HG03558 (cell line): Measurements from ENCODE around the gene CCDC194.

Source experiments
- ATAC-seq: cut with Tn5 transposase; IDR thresholded peaks from one replicate; pipeline ENCODE4 v1.9.1; 2021; ENCODE audit warnings: moderate number of reproducible peaks; ENCODE audit not compliant: unreplicated experiment; ENCODE audit errors: extremely low read depth

CCDC194 gene, protein sequence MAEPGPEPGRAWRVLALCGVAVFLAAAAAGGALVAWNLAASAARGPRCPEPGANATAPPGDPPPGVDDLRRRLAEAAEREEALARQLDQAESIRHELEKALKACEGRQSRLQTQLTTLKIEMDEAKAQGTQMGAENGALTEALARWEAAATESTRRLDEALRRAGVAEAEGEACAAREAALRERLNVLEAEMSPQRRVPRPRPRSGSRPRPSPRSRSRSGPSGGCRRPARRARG

DNA sequence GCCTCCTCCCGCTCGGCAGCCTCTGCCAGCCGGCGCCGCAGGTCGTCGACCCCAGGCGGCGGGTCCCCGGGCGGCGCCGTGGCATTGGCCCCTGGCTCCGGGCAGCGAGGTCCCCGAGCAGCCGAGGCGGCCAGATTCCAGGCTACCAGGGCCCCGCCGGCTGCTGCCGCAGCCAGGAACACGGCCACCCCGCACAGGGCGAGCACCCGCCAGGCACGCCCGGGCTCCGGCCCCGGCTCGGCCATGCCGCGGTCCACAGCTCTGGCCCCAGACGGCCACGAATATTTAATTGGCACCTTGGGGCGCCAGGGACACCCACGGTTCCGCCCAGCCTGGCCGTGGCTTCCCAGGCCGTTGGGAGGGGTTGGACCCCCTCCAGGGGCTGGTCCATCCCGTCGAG lies at the start of gene CCDC194:
TSS of gene CCDC194 (minus strand) at position 283 of the 400 bp plus-strand sequence. CDS start at position 245, 38 bp downstream.
- ATAC-seq: no peak

DNA sequence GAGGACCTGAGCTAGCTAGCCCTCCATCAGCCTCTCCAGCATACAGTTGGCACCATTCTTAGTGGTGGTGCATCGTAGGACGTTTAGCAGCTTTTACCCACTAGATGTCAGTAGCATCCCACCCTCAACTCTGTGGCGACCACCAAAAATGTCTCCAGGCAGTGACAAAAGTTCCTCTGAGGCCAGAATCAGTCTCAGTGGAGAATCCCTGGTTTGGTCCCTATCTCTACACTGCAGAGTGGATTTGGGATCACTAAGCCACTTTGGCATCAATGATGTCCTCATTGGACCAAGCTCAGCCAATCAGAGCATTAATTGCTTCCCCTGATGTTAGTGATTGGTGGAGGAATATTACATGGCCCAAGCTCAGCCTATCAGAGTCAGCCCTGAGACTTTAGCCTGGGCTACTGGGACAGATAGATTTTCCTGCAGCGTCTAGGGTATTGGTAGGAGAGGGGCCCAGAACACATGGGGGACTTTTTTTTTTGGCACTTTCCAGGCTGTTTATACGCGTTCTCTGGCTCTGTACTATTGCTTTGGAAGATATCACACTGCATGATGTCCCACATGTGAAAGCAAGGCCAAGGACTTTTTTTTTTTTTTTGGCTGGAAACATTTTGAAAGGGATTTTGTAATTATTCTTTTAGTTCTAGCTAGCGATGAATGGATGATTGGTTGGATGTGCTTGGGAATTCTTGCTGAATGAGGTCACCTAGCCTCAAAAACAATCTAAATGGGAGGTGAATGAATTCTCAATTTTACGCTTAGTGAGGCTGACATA lies 47.4 kb upstream of the CCDC194 start:
- ATAC-seq: no peak

DNA sequence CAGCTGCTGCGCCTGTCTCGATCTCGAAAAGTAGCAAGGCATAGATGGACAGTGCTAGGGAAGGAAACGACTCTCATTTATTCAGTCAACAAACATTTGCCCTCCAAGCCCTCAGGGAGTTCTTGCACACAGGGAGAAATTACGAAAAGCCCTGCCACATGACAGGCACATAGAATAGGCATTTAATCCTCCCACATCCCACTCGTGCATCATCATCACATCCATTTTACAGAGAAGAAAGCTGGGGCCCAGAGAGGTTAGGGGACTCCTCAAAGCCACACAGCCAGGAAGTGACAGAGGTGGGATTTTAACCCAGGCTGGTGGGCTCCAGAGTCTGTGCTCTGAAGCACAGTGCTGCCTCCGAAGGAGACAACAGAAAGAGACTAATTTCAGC lies 42.9 kb upstream of the CCDC194 start:
- no peak for ATAC-seq

DNA sequence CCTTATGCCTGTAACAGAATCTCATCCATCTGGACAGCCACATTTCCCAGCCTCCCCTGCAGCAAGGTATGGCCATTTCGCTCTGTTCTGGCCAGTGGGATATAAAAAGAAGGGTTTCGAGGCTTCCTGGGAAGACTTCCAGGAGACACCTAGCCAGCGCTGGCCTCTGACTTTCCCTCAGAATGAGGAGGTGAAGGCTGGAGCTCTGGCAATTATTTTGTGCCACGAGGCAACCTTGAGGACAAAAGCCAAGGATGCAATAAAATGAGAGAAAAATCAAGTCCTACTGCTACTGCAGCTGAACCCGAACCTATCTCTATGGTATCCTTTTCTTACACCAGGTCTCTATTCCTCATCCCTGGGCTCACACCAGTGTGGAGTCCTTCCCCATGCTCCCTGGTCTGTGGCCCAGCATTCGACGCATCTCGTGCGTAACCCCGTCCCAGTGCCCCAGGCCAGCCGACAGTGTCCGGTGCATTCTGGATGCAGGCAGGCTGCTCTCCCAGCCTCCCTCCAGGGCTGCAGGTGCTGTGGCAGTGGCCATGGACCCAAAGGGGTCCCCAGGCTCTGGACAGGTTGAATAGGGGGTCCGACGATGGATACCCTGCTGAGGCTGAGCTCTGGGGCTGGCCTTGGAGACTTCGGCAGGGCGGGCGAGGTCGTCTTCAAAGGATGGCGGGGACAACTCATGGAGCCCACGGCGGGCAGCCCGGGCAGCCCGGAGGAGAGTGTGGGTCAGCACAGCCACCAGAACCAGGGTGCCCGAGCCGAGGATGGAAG lies 42.3 kb upstream of the CCDC194 start:
- ATAC-seq: no peak

DNA sequence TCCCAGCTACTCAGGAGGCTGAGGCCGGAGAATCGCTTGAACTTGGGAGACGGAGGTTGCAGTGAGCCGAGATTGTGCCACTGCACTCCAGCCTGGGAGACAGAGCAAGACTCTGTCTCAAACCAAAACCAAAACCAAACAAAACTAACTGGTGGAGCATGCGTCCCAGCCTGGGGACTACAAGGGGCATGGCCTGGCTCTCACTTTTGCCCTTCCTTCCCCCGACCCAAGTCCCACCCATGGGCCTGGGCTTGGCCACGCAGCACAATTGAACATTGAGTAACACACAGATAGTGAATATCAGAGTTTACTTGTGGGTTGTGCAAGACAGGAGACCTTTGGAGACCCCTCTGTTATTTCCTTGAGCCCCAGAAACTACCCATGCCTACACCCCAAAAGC lies 41.2 kb upstream of the CCDC194 start:
- no peak for ATAC-seq

DNA sequence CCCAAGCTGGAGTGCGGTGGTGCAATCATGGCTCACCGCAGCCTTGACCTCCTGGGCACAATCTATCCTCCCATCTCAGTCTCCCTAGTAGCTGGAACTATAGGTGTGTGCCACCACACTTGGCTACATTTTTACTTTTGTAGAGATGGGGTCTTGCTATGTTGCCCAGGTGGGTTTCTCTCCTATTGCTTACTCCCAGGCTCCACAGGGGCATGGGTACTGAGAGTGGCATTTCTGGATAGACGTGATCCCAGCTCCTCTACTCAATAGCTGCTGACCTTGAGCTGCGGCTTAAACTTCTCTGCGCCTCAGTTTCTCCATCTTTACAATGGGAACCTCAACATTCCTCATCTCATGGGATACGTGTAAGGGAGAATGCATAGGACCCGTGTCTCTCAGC lies 37.4 kb upstream of the CCDC194 start:
- no peak for ATAC-seq

DNA sequence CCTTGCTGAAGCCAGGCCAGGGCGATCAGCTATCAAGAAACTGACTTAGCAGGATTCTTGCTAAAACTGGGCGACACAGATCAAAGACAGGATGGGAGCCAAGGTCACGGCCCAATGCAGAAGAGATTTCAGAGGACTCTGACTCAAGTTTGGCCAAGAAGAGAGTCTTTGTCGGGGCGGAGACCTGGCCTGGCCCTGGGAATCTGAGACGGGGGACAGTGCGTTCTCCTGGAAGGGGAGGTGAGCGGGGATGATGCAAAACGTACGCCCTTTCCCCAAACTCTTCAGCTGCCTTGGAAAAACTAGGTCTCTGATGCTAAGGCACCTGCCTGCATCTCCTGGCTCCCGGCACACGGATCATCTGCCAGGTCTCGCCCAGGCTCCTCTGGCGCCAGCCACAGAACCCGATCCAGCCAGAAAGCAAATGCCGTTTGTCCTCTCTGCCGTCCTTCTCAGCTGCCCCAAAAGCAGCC lies 35.7 kb upstream of the CCDC194 start:
- ATAC-seq: no peak

DNA sequence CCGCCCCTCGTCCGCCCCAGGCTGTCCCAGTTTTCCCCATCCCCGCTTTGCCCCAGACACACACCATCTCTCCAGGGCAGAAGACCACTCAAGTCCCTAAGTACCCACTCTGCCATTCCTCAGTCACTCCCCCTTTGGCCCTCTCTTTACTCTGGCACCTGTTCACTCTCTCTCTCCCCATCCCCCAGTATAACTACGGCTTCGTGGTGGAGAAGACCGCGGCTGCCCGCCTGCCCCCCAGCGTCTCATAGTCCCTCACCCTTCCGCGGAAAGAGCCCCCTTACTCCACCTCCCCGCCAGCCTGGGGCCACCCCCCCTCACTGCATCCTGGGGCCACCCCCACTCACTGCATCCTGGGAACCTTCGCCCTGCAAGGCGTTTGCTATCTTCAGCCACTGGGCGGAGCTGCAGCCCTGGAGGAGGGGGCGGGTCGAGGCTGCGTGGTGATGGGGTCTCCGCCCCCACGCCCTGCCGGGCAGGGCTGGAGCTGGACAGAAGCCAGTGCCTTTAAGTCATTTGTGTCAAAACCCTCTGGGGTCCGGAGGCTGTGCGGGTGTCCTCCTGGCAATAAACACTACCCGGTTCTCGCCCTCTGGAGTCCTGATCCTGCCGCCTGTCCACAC lies 30.9 kb upstream of the CCDC194 start:
- no peak for ATAC-seq

DNA sequence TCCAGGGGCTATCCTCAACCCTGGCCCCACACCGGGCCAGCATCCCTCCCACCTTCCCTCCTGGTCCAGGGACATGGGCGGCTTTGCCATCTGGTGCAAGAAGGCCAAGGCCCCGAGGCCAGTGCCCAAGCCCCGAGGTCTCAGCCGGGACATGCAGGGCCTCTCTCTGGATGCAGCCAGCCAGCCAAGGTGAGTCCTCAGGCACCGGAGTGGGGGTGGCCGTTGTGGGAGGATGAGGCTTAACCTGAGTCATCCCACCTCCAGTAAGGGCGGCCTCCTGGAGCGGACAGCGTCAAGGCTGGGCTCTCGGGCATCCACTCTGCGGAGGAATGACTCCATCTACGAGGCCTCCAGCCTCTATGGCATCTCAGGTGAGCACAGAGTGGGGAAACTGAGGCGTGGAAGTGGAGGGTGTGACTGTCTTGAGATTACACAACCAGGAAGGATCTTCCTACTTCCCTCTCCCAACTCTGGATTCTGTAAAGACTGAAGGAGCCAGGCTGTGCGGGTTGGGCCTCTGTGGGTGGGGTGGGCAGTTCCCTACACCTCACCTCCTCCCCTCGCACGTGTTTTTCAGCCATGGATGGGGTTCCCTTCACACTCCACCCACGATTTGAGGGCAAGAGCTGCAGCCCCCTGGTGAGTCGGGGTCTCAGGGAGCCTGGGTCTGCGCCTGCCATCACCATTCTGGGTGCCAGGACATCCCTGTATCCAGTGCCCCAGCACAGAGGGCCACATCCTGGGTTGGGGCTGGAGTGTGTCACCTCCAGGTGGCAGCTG lies 29.6 kb upstream of the CCDC194 start:
- ATAC-seq: no peak

DNA sequence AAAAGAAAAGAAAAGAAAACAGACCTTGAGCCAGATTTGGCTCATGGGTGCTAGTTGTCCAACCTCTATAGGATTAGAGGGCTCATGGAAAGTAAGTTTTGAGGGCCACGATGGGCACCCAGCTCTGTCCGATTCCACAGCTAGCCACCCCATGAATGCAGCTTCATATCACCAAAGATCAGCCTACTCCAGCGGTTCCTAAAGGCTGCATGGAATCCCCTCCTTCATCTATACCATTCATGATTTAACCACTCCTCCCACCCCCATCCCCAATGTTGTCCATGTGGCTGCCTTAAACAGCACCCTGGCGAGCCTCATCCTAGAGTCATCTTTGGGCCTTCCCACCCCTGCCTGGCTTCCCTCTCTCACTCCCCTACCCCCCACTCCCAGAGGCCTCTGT lies 27.9 kb upstream of the CCDC194 start:
- no peak for ATAC-seq

DNA sequence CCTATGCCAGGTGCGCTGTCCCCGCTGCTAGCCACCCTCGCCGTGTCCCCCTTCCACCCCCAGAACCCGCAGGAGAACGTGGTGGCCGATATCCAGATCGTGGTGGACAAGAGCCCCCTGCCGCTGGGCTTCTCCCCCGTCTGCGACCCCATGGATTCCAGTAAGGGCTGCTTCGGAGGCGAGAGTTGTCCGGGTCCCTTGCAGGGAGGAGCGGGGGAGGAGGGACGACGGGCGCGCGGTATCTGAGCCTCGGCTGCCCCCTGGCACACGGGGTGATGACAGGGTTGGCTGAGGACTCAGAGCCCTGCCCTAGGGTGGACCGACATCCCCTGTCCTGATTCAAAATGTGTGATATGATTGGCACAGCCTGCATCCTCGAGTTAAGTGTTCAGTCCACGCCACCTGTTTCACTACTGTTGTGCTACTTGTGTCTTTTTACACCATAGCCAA lies 26.5 kb upstream of the CCDC194 start:
- ATAC-seq: no peak

DNA sequence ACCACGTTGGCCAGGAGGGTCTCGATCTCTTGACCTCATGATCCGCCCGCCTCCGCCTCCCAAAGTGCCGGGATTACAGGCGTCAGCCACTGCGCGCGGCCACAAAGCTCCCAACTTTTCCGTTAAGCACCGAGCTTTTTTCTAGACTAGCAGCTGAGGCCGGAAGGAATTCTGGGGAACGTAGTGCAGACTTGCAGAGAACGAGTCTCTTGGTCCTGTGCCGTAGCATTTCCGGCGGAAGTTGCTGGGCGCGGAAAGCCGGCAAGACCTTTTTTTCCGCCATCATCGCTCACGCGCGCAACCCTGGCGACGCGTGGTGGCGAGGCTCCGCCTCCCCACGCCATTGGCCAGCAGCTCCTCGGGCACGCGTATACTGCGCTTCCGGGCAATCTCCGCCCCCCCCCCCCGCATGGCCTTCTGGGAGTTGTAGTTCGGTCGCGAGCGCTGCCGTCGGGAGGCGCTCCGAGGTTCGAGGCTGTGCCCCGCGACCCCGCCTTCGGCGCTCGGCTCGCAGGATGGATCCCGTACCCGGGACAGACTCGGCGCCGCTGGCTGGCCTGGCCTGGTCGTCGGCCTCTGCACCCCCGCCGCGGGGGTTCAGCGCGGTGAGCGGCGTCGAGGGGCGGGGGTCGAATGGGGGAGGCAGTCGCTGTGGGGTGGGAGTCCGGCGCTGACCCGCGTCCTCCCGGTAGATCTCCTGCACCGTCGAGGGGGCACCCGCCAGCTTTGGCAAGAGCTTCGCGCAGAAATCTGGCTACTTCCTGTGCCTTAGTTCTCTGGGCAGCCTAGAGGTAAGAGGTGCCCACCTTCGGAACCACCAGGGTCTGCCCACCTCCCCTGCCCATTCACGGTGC lies 25.9 kb upstream of the CCDC194 start, which contains the start of gene MVB12A:
TSS of gene MVB12A (plus strand) at position 427 of the 854 bp plus-strand sequence. CDS start at position 516, 89 bp downstream.
- ATAC-seq: peak; percentile 46

DNA sequence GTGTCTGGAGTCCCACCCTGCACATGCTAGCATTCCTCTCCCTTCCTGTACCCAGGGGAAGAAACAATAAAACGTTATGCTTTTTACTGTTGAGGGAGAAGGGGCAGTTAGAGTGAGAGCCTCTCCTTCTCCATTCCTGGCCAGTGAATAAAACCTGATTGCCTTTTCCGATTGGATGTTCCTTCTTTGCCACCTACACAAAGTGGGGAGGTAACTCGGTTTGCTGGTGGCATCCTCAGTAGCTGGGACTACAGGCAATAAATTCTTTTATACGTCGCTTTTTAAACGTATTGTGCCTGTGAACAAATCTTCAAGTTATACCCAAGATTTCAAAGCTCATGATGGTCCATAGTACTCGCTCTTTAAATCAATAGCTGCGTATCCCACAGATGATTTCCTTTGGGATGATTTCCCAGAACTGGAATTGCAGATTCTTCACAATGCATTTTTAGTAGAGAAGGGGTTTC lies 25.2 kb upstream of the CCDC194 start:
- ATAC-seq: no peak

DNA sequence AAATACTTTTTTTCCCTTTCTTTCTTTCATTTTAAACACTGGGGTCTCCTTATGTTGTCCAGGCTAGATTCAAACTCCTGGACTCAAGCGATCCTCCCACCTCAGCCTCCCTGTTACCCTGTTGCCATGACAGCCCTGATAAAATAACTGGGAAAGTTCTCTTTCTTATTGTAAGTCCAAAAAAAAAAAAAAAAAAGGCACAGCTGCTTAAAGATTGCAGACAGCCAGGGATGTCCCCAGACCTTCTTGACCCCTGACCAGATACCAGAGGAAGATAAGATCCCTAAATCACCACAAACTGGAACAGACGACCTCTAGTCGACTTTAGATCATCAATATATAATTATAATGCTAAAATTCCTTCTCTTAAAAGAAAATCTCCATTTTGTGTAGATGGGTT lies 24.7 kb upstream of the CCDC194 start:
- ATAC-seq: no peak

DNA sequence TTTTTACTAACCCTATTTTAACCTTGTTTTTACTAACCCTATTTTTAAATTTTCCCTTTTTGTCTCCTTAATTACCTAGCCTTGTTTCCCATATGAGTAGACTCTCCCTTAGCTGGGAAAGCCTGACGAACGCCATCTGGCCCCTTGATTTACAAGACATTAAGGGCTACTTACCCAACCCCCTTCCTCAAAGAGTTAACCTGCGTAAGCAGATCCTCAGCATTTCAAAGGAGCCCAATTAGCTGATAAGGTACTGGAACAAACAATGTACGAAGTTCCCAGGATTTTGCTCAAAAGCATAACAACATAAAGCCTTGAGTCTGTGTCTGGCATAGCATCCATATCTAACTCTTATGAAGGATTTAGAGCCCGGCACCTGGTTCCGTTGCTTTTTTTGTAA lies 21.1 kb upstream of the CCDC194 start:
- ATAC-seq: no peak

DNA sequence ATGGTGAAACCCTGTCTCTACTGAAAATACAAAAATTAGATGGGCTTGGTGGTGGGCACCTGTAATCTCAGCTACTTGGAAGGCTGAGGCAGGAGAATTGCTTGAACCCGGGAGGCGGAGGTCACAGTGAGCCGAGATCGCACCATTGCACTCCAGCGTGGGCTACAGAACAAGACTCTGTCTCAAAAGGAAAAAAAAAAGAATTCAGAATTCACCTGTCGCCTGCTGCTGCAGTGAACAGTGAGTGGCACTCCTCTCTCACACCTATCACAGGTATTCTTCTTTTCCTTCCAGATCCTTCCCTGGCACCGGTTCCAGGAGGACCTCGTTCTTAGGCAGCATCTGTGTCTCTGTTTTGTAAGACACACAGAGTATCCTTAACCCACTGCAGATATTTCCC lies 20.1 kb upstream of the CCDC194 start:
- ATAC-seq: no peak

DNA sequence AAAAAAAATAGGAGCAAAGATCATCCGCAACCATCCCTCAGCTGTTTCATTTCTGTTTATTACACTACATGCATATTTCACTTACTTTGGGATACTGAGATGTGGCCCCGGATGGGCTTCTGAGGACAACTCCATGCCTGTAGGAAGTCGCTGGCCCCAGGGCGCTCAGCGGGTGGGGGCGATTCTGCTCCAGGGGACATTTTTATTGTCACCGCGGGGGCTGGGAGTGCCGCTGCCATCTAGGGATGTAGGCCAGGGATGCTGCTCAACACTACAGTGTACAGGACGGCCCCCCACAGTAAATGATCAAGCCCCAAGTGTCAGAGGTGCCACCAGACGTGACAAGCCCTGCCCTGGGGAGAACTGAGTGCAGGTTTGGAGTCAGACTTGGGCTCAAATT lies 17.8 kb upstream of the CCDC194 start:
- ATAC-seq: no peak

DNA sequence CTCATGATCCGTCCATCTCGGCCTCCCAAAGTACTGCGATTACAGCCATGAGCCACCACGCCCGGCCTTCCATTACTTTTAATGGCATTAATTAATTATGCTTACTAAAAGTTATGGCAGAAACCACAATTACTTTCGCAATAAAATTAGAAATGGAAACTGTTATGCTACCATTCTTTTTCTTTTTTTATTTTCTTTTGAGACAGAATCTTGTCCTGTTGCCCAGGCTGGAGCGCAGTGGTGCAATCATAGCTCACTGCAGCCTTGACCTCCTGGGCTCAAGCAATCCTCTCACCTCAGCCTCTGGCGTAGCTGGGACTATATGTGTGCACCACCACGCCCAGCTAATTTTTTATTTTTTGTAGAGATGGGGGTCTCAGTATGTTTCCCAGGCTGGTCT lies 16.0 kb upstream of the CCDC194 start:
- ATAC-seq: no peak

DNA sequence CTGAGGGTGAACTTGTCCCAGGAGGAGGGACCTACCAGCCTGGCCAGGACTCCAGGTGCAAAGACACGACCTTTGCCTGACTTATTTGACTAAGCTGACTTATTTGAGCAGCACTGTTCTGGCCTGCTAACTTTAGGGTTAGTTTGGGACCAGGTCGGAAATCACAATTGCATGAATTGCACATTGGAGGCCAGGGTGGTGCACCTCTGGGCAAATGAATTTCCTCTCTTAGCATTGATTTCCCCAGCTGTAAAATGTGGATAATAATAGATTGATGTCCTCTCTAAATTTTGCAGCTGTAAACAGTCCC lies 12.8 kb upstream of the CCDC194 start:
- ATAC-seq: no peak
